HG03039 (cell line): ENCODE results near the gene CALCB.
"Not testable (repeated sequence)": the region's sequence is repeated elsewhere in the genome, so short reads cannot be mapped to it uniquely, and the experiment has no call there.

Source experiments
- ATAC-seq: cut with Tn5 transposase; IDR thresholded peaks from one replicate; pipeline ENCODE4 v1.9.1; 2021; ENCODE audit warnings: mild to moderate bottlenecking, moderate library complexity; ENCODE audit not compliant: unreplicated experiment

The CALCB gene

GRCh38 chr11:15073361-15074205 lies at the start of gene CALCB:
CALCB (plus strand) TSS chr11:15073593; CDS start chr11:15074719, 1,126 bp downstream.
- ATAC-seq = no peak

- ATAC-seq = no peak
These were observed 46.4 kb upstream of the CALCB start for GRCh38 chr11:15027011-15027410.

- ATAC-seq = no peak
These were observed 45.4 kb upstream of the CALCB start for GRCh38 chr11:15027956-15028355.

- no peak for ATAC-seq
These were observed 45.0 kb upstream of the CALCB start for GRCh38 chr11:15028379-15028778.

GRCh38 chr11:15031945-15032344 lies 41.4 kb upstream of the CALCB start:
- not testable (repeated sequence) for ATAC-seq

- ATAC-seq = no peak
These were observed 38.6 kb upstream of the CALCB start for GRCh38 chr11:15034687-15035267.

- ATAC-seq = no peak
These were observed 38.1 kb upstream of the CALCB start for GRCh38 chr11:15035283-15035682.

- no peak for ATAC-seq
These were observed 34.4 kb upstream of the CALCB start for GRCh38 chr11:15038963-15039362.

- no peak for ATAC-seq
These were observed 28.2 kb upstream of the CALCB start for GRCh38 chr11:15045209-15045608.

GRCh38 chr11:15045891-15046290 lies 27.5 kb upstream of the CALCB start:
- no peak for ATAC-seq

- not testable (repeated sequence) for ATAC-seq
These were observed 26.7 kb upstream of the CALCB start for GRCh38 chr11:15046673-15047072.

- no peak for ATAC-seq
These were observed 24.8 kb upstream of the CALCB start for GRCh38 chr11:15048616-15049015.

GRCh38 chr11:15053191-15053685 lies 20.2 kb upstream of the CALCB start:
- no peak for ATAC-seq

- ATAC-seq = no peak
These were observed 17.6 kb upstream of the CALCB start for GRCh38 chr11:15055620-15056356.

GRCh38 chr11:15057329-15057728 lies 16.1 kb upstream of the CALCB start:
- ATAC-seq = no peak

- no peak for ATAC-seq
These were observed 14.1 kb upstream of the CALCB start for GRCh38 chr11:15059132-15059915.

- no peak for ATAC-seq
These were observed 10.8 kb upstream of the CALCB start for GRCh38 chr11:15062599-15062998.

GRCh38 chr11:15069751-15070150 lies 3.6 kb upstream of the CALCB start:
- not testable (repeated sequence) for ATAC-seq

- ATAC-seq = no peak
These were observed 1.7 kb upstream of the CALCB start for GRCh38 chr11:15071556-15072255.

GRCh38 chr11:15072551-15073143 lies 746 bp upstream of the CALCB start:
- no peak for ATAC-seq
